LNCaP clone FGC (cell line): ENCODE results near the gene KDM3B.

Source experiments
- DNase-seq: peaks from one replicate; pipeline ENCODE4 v3.0.0-alpha.2; 2011; ENCODE audit warnings: low read depth
- H3K4me3 ChIP-seq: 2 replicates; pipeline ENCODE4 v1.5.1; 2011; ENCODE audit warnings: mild to moderate bottlenecking, low read depth, low read length, control low read depth
- TF ChIP-seq, protein P1 (sequence below): IDR thresholded peaks from 2 replicates; pipeline ENCODE4 v1.5.1; 2012; ENCODE audit warnings: mild to moderate bottlenecking; ENCODE audit not compliant: control insufficient read depth, insufficient read depth; ENCODE audit errors: extremely low read depth

KDM3B gene

DNA sequence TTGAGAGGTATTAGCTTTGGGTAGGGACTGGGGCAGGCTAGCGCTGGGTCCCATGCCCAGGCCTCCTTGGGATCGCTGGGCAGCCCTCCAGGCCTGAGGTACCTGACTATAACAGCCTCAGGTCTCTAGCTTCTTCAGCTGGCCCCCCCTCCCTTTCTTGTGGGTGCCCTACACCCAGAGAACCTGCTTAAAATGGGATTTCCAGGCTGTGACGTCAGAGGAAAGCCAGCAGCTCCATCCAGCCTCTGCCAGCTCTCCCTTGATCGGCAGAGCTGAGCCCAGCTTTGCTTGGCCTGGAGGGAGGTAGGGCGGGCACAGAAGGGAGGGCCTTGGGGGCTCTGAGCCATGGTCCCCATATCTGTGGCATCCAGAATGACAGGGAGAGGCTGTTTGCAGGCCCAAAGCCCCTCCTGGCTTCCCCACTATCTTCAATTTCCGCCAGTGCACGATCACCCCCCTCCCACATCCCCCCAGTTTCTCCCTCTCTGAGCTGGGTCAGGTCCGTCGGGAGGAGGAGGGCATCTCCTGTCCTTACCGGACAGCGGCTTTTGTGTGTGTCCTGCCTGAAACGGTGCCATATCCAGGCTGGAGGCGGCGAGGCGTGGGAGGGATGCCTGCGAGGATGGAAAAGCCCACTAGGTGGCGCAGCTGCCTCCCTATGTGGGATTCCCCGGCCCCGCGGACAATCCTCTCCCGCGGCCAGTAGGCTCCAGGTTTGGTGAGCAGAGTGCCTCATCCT, 97.2 kb downstream of the KDM3B start:
- peak overlapping the region; percentile 10 for H3K4me3 ChIP-seq
- TF ChIP-seq, protein P1, sequence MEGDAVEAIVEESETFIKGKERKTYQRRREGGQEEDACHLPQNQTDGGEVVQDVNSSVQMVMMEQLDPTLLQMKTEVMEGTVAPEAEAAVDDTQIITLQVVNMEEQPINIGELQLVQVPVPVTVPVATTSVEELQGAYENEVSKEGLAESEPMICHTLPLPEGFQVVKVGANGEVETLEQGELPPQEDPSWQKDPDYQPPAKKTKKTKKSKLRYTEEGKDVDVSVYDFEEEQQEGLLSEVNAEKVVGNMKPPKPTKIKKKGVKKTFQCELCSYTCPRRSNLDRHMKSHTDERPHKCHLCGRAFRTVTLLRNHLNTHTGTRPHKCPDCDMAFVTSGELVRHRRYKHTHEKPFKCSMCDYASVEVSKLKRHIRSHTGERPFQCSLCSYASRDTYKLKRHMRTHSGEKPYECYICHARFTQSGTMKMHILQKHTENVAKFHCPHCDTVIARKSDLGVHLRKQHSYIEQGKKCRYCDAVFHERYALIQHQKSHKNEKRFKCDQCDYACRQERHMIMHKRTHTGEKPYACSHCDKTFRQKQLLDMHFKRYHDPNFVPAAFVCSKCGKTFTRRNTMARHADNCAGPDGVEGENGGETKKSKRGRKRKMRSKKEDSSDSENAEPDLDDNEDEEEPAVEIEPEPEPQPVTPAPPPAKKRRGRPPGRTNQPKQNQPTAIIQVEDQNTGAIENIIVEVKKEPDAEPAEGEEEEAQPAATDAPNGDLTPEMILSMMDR, result peak; percentile 96
- no peak for DNase-seq

GRCh38 chr5:138450971-138451370, 98.5 kb downstream of the KDM3B start:
- TF ChIP-seq, protein P1, result no peak
- no peak for DNase-seq

DNA sequence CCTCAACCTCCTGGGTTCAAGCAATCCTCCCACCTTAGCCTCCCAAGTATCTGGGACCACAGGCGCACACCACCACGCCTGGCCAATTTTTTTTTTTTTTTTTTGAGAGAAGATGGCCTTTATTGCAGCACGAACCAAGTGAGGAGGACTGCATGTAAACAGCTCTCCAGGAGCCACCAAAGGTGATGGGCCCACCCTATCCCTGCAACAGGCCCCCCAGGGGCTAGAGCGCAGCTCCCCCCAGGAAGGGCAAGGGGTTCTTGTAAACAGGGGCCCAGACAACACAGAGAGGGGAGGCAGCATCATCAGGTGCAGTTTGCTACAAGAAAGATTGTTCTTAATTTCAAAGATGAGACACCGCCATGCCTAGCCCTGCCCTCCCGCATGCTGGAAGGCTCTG, 100.2 kb downstream of the KDM3B start:
- no peak for DNase-seq
- H3K4me3 ChIP-seq, result no peak overlapping the region
- TF ChIP-seq, protein P1, result no peak

More at GRCh38 chr5:138450971-138451370, 98.5 kb downstream of the KDM3B start:
- H3K4me3 ChIP-seq, result no peak overlapping the region

- DNase-seq, result no peak
- no peak overlapping the region for H3K4me3 ChIP-seq
- TF ChIP-seq, protein P1, result no peak
Observed at GRCh38 chr5:138453590-138453989, 101.1 kb downstream of the KDM3B start.

GRCh38 chr5:138454121-138454520, 101.6 kb downstream of the KDM3B start:
- no peak for DNase-seq
- H3K4me3 ChIP-seq, result no peak overlapping the region
- TF ChIP-seq, protein P1, result no peak

GRCh38 chr5:138455232-138455930, 102.9 kb downstream of the KDM3B start:
- no peak overlapping the region for H3K4me3 ChIP-seq
- TF ChIP-seq, protein P1, result no peak

More at GRCh38 chr5:138455232-138455930, 102.9 kb downstream of the KDM3B start:
- no peak for DNase-seq
